ENCODE measurements around the gene AHCYL1.

DNA sequence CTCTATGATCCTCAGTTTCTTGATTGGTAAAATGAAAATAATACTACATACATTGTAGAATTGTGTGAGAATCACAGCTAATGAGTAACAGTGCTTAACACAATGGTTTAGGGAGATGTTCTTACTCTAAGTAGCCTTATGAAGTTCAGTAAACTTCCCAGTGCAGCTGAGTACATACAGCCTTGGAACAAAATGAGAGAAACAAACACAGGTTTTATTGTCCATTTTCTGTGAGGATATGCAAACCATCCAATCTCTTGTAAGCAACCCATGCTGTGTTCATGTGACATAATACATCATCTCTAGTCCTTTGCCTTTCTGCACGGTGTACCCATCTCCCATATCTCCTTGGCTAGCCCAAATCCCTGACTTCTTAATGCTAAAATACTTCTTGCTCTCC lies 35.2 kb downstream of the AHCYL1 start:
- TF ChIP-seq, protein P1, sequence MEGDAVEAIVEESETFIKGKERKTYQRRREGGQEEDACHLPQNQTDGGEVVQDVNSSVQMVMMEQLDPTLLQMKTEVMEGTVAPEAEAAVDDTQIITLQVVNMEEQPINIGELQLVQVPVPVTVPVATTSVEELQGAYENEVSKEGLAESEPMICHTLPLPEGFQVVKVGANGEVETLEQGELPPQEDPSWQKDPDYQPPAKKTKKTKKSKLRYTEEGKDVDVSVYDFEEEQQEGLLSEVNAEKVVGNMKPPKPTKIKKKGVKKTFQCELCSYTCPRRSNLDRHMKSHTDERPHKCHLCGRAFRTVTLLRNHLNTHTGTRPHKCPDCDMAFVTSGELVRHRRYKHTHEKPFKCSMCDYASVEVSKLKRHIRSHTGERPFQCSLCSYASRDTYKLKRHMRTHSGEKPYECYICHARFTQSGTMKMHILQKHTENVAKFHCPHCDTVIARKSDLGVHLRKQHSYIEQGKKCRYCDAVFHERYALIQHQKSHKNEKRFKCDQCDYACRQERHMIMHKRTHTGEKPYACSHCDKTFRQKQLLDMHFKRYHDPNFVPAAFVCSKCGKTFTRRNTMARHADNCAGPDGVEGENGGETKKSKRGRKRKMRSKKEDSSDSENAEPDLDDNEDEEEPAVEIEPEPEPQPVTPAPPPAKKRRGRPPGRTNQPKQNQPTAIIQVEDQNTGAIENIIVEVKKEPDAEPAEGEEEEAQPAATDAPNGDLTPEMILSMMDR (IDR thresholded peaks at IDR 0.05) = no peak
- no peak for TF ChIP-seq POLR2A (IDR thresholded peaks at IDR 0.05)

Measured in thyroid gland (tissue), 4 donors.